Thoracic aorta (tissue), 2 donors: ENCODE results near the gene SMARCD3. TPM values are rescaled to one million over a fixed set of nuclear protein-coding genes. Genes with fewer than 3 reads are reported as not detected.

Experiments used
- ATAC-seq: fragments of 150-250 bp; one replicate; pipeline ENCODE4 v1.8.0; 2017; ENCODE audit warnings: low read depth; ENCODE audit not compliant: insufficient number of reproducible peaks, low FRiP score
- DNase-seq: peaks from one replicate; pipeline ENCODE4 v3.0.0-alpha.2; 2020; ENCODE audit warnings: low spot score
- H3K27ac ChIP-seq, 2 donors: fragments of 200-600 bp; sonication (generic); 1 replicate in 1 of 2; 2 replicates in 1 of 2; pipeline ENCODE4 v1.5.1; 2016; ENCODE audit warnings: mild to moderate bottlenecking in 2 of 2, moderate library complexity in 2 of 2
- H3K27me3 ChIP-seq: fragments of 200-600 bp; sonication (generic); replicated peaks from 2 replicates; pipeline ENCODE4 v1.6.0; 2016; ENCODE audit warnings: mild to moderate bottlenecking; ENCODE audit not compliant: insufficient read depth
- H3K36me3 ChIP-seq: fragments of 200-600 bp; sonication (generic); one replicate; pipeline ENCODE4 v1.5.1; 2016
- H3K4me1 ChIP-seq, 2 donors: fragments of 200-600 bp; sonication (generic); 1 replicate in 1 of 2; 2 replicates in 1 of 2; pipeline versions ENCODE4 v1.5.1 to v1.6.0; 2016; ENCODE audit warnings: low read depth in 2 of 2, mild to moderate bottlenecking in 1 of 2; ENCODE audit not compliant: control insufficient read depth in 1 of 2
- H3K4me3 ChIP-seq: fragments of 200-600 bp; sonication (generic); 2 replicates; pipeline ENCODE4 v1.5.1; 2016; ENCODE audit warnings: mild to moderate bottlenecking
- H3K9me3 ChIP-seq: fragments of 200-600 bp; sonication (generic); 2 replicates; pipeline ENCODE4 v1.5.1; 2016
- CTCF ChIP-seq: fragments of 200-600 bp; sonication (generic); IDR thresholded peaks from one replicate; pipeline ENCODE4 v1.5.1; 2019; ENCODE audit warnings: antibody characterized with exemption
- total RNA-seq, 2 donors: library from RNA; depleted of rRNA; stranded (reverse); fragments of >200 nt; gene quantifications; one replicate each; pipeline versions ENCODE4 v1.1.0 to v1.2.3, GENCODE V29; 2016

Gene SMARCD3
- total RNA-seq, 2 donors from 2014 or later = 51.1 to 110 TPM

GRCh38 chr7:151280388-151281019, 32.0 kb upstream of the SMARCD3 start:
- DNase-seq (no peak), ATAC-seq (no peak)
- TF ChIP-seq CTCF = no peak
- H3K27ac ChIP-seq = no peak overlapping the region
- no peaks in the 10 kb centered on the region for H3K9me3 ChIP-seq
- H3K4me3 ChIP-seq = no peak overlapping the region
- H3K4me1 ChIP-seq = peaks cover 0 to 17% of the 10 kb centered on the region in 2 donors
- H3K27me3 ChIP-seq = no peaks in the 10 kb centered on the region
- H3K36me3 ChIP-seq = no peaks in the 10 kb centered on the region

- H3K36me3 ChIP-seq = no peaks in the 10 kb centered on the region
- H3K9me3 ChIP-seq = no peaks in the 10 kb centered on the region
- H3K4me1 ChIP-seq = peaks cover 0 to 21% of the 10 kb centered on the region in 2 donors
- H3K27ac ChIP-seq = no peak overlapping the region
- H3K27me3 ChIP-seq = no peaks in the 10 kb centered on the region
- ATAC-seq (no peak), DNase-seq (no peak)
- TF ChIP-seq CTCF = no peak
- no peak overlapping the region for H3K4me3 ChIP-seq
These were observed 31.4 kb upstream of the SMARCD3 start for GRCh38 chr7:151279868-151280267.

GRCh38 chr7:151278949-151279348, 30.5 kb upstream of the SMARCD3 start:
- Histone ChIP-seq H3K27ac (no peak overlapping the region), H3K4me3 (no peak overlapping the region), H3K36me3 (no peaks in the 10 kb centered on the region), H3K9me3 (no peaks in the 10 kb centered on the region), H3K27me3 (no peaks in the 10 kb centered on the region), H3K4me1 (peaks cover 0 to 21% of the 10 kb centered on the region in 2 donors)
- TF ChIP-seq CTCF = no peak
- ATAC-seq (no peak), DNase-seq (no peak)

GRCh38 chr7:151277631-151278030, 29.1 kb upstream of the SMARCD3 start:
- TF ChIP-seq CTCF = no peak
- ATAC-seq (no peak), DNase-seq (no peak)
- no peaks in the 10 kb centered on the region for H3K9me3 ChIP-seq
- H3K27me3 ChIP-seq = no peaks in the 10 kb centered on the region
- H3K27ac ChIP-seq = no peak overlapping the region
- peaks cover 0 to 21% of the 10 kb centered on the region in 2 donors for H3K4me1 ChIP-seq
- no peaks in the 10 kb centered on the region for H3K36me3 ChIP-seq
- H3K4me3 ChIP-seq = peak overlapping the region; percentile 66

- no peak for ATAC-seq
- Histone ChIP-seq H3K27me3 (no peaks in the 10 kb centered on the region), H3K9me3 (no peaks in the 10 kb centered on the region), H3K4me3 (peak overlapping the region; percentile 66), H3K27ac (peak overlapping the region in 1 of 2 donors; percentile 32), H3K4me1 (peaks cover 5 to 25% of the 10 kb centered on the region in 2 donors), H3K36me3 (no peaks in the 10 kb centered on the region)
- no peak for DNase-seq
- no peak for TF ChIP-seq CTCF
These were observed 28.4 kb upstream of the SMARCD3 start for GRCh38 chr7:151276666-151277590.
